ENCODE results near the gene FA2H.
A peak's percentile ranks its signal among the peaks of the same experiment; 100 is the strongest.
"Not testable (repeated sequence)": the region's sequence is repeated elsewhere in the genome, so short reads cannot be mapped to it uniquely, and the experiment has no call there.

FA2H gene

GRCh38 chr16:74720579-74720978, 54.0 kb downstream of the FA2H start:
- DNase-seq = no peak

- DNase-seq = no peak
Observed at GRCh38 chr16:74718741-74719610, 55.6 kb downstream of the FA2H start.

GRCh38 chr16:74718140-74718539, 56.5 kb downstream of the FA2H start:
- no peak for DNase-seq

GRCh38 chr16:74717367-74717766, 57.3 kb downstream of the FA2H start:
- DNase-seq = no peak

GRCh38 chr16:74716355-74716754, 58.3 kb downstream of the FA2H start:
- no peak for DNase-seq

- DNase-seq = no peak
Observed at GRCh38 chr16:74713876-74714275, 60.7 kb downstream of the FA2H start.

- no peak for DNase-seq
Observed at GRCh38 chr16:74713325-74713724, 61.3 kb downstream of the FA2H start.

DNA sequence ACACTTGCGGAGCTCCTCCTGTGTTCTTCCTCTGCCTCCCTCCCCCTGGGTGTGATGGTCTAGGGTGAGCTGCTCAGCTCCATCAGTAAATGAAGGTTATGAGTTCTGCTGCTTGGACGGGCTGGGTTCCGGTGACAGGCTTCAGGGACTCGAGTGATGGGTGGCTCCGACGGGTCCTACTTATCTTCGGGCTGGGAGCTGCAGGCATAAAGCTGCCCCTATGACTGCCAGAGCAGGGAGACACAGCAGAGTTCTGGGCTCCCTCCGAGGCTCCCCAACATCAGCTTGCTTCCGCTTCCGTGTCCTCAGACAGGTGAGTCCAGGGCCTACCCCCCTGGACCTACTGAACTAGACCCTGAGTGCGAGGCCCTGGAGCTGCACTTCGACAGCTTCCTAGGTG, 62.7 kb downstream of the FA2H start:
- no peak for DNase-seq

GRCh38 chr16:74710401-74710800, 64.2 kb downstream of the FA2H start:
- no peak for DNase-seq

- peak; percentile 89 for DNase-seq
Observed at GRCh38 chr16:74709441-74709877, 65.2 kb downstream of the FA2H start.

- peak; percentile 43 for DNase-seq
Observed at GRCh38 chr16:74700438-74701225, 74.0 kb downstream of the FA2H start, which contains the start of gene MLKL. Gene MLKL, minus strand, starts transcription at chr16:74700862. Its CDS starts 5,105 bp downstream, at chr16:74695757.

- DNase-seq = no peak
Observed at GRCh38 chr16:74700116-74700437, 74.5 kb downstream of the FA2H start.

- DNase-seq = no peak
Observed at GRCh38 chr16:74699666-74700065, 75.0 kb downstream of the FA2H start.

DNA sequence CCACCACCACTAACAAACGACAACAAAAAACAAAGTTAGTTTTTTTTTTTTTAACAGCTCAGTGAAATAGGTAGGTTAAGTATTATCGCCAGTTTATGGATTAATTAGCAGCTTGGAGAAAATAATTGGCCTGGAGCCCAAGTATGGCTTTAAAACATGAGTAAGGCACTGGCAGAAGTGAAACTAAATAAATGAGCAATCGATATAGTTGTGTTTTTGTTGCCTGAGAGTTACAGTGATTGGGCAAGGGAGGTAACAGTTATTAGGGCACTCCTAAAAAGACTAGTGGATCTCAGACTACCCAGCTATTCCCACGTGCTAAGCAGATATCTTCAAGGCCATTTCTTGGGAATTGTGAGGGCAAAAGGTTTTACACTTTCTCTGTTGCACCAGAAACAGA, 76.4 kb downstream of the FA2H start:
- DNase-seq = no peak

DNA sequence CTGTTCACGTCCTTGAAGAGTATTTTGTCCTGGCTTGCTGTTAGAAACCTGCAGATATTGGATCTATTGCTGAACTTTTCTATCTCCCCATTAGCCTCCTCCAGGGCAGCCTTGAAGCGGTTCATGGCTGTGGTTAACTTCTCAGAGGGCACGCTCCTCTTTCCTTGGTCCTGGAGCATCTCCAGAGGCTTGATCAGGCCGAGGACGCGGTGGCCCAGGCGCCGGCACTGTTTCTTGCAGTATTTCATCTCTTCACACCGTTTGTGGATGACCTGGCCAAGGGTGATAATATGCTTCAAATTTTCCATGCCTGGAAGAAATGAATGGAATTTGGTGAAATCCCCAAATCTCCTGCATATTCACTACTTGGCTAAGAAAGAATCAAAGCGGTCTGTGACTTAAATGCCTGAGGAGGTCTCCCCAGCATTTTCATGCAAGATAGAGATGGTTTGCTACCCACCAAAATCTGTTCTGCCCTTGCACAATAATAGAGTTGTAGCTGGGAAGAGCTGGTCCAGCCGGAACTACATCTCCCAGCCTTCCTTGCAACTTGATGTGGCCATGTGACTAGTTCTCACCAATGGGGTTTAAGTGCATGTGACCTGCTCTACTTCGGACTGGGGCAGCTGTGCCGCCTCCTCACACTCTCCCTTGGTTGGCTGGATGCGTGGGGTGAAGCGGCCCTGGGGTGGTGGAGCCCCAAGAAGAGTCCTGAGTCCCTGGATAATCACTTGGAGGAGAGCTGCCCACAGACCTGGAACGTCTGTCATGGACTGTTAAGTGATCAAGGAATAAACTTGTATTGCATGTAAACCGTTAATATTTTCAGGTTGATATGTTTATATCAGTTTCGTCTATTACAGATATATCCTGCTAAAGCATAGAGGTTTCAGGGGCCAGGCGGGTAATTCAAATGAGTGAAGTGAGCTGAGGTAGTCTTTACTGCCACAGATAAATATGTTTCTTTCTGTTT, 78.9 kb downstream of the FA2H start:
- DNase-seq = peak; percentile 92

DNA sequence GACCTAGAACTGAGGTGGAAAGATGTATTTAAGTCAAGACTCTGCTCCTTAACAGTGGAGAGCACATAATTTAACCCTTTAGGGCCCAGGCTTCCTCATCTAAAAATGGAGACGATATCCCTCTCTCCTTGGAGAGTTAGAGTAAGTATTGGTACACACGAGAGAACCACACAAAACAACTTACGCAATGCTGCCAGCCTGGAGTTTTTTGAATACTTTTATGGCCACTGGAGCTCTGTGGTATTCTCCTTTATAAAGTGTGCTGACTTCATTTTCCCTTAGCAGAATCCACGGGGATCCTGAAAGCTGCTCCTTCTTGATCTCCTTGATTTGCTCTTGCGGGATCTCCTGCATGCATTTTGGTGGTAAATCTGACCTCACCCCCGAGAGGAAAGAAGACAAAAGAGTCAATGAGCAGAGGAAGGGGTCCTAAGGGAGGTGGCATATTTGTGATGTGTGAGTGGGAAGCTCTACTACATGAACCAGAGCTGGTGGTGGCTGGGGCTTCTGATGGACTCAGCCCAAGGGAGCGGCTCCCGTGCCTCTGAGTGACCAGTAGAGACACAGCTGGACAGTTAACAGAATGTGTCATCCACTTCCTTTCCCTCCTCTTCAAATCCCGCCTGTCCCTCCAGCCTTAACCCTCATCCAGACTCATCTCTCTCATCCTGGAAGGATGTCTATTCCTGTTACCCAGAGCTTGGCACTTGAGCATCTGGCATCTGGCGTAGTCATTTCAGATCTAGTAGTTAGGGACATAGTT, 83.3 kb downstream of the FA2H start:
- no peak for DNase-seq

DNA sequence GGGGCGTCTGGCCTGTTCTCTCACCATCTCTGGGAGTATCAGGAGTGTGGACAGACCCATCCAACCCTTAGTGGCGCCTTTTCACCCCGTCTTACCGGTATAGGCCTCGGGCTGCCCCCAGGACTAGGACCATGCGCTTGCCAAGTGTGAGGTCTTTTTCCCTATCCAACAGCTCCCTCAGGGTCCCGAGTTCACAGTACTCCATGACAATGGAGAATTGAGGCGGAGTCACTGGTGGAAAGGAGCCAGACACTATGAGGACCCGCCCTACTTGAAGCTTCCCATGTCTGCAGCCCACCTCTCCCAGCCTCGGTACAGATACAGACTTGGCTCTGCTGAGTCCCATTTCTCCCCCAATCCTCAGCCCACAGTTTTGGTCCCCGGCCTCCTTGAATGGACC, 92.1 kb downstream of the FA2H start:
- DNase-seq = no peak

GRCh38 chr16:74680681-74681080, 93.9 kb downstream of the FA2H start:
- no peak for DNase-seq

DNA sequence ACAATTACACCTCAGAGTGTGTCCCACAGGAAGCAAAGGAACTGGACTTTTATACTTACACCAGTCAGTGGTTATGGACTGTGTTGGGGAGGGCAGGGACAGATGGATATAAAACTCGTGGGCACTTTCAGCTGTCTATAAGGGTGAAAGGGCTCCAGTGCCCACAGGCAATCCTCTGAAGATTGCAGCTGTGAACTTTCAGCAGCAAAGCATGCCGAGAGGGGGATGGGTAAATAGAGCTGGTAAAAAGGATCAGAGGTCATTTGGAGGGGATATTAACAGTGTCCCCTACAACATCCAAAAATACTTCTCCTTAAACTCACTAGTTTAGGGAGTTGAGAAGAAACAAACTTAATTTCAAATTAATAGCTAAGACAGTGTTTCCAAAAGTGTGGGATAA, 94.6 kb downstream of the FA2H start:
- no peak for DNase-seq

DNA sequence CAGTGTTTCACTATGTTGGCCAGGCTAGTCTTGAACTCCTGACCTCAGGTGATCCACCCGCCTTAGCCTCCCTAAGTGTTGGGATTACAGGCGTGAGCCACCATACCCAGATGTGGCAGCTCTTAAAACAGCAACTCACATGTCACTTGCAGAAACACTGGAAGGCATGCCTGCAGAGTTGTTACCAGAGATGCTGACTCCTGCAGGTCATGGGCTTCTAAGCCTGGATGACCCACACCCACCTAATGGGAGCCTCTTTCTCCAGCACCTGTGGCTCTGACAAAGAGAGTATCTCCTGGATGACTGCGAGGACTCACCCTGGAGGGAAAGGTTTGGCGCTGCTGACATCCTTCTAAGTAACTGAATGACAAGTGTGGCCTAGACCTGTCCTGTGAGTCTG, 96.8 kb downstream of the FA2H start:
- DNase-seq = no peak

GRCh38 chr16:74673876-74674275, 100.7 kb downstream of the FA2H start:
- DNase-seq = no peak

DNA sequence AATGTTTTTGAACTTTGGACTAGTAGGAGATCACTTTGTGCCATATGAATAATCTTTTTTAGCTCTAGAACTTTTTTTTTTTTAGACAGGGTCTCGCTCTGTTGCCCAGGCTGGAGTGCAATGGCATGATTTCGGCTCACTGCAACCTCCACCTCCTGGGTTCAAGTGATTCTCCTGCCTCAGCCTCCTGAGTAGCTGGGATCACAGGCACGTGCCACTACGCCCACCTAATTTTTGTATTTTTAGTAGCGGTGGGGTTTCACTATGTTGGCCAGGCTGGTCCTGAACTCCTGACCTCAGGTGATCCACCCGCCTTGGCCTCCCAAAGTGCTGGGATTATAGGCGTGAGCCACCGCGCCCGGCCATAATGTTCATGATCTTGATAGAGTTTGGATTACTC, 105.7 kb downstream of the FA2H start:
- DNase-seq = not testable (repeated sequence)
